Measurements from ENCODE around the gene ZFP91.
A peak's percentile ranks its signal among the peaks of the same experiment; 100 is the strongest.

ZFP91 gene

DNA sequence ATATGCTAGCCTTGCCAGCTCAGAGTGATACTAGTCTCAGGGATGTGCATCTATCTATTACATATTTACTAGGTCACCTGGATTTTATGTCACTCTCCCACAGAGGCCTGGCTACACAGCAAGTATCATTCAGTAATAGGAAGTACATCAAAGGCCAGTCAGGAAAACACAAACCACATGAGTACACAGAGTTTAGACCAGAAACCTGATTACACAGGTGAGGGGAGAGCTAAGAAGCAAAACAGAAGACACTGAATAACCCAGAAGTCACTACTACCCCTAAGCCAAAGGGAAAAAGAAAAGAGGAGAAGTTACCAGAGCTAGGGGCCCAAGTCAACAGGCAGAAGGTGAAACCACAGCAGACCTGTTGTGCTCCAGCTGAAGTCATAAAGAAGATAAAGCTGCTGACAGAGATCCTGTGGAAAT lies 16.5 kb upstream of the ZFP91 start:
- TF ChIP-seq, protein P1, sequence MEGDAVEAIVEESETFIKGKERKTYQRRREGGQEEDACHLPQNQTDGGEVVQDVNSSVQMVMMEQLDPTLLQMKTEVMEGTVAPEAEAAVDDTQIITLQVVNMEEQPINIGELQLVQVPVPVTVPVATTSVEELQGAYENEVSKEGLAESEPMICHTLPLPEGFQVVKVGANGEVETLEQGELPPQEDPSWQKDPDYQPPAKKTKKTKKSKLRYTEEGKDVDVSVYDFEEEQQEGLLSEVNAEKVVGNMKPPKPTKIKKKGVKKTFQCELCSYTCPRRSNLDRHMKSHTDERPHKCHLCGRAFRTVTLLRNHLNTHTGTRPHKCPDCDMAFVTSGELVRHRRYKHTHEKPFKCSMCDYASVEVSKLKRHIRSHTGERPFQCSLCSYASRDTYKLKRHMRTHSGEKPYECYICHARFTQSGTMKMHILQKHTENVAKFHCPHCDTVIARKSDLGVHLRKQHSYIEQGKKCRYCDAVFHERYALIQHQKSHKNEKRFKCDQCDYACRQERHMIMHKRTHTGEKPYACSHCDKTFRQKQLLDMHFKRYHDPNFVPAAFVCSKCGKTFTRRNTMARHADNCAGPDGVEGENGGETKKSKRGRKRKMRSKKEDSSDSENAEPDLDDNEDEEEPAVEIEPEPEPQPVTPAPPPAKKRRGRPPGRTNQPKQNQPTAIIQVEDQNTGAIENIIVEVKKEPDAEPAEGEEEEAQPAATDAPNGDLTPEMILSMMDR (conservative IDR thresholded peaks at IDR 0.05), result no peak
- peak overlapping the region; percentile 93 for H3K27ac ChIP-seq

DNA sequence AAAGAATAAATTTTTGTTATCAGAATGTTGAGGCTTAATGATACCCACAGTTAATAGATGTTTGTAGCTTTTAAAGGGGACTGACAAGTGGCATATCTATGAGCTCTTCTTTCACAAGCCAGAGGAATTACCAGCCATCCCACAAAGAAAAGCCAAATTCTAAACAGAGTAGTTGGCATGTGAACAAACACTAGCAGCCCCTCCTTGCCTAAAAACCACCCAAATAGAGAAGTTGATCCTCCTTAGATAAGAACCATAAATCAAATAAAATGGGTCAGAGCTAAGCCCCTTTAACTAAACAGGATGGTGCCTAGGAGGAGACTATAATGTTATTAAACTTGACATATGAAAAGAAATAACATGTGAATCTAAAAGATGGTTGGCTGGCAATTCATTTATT lies 14.6 kb upstream of the ZFP91 start:
- TF ChIP-seq, protein P1 (conservative IDR thresholded peaks at IDR 0.05), result no peak

DNA sequence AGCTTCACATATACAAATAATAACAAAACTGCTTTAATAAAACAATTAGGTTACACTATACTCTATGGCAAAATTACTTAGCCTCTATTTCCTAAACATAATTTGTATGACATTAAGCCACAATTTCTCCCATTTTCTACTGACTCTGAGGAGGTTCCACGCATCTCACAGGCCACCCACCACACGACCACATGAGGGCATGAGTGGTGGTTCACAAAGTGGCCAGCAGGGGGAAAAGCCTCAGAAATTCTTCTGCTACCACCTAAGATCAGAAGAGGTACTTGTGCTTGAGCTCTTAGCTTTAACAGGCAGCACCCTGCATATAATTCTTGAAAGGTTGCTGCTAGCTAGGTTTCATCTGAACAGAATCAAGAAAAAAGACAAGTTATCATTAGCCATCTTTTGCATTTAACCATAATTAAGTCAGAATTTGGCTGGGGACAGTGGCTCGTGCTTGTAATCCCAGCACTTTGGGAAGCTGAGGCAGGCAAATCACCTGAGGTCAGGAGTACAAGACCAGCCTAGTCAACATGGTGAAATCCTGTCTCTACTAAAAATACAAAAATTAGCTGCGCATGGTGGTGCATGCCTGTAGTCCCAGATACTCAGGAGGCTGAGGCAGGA lies 10.9 kb upstream of the ZFP91 start:
- no peak overlapping the region for H3K27ac ChIP-seq
- TF ChIP-seq, protein P1 (conservative IDR thresholded peaks at IDR 0.05), result peak; percentile 84

More for the DNA sequence above, 14.6 kb upstream of the ZFP91 start:
- peak overlapping the region; percentile 93 for H3K27ac ChIP-seq

DNA sequence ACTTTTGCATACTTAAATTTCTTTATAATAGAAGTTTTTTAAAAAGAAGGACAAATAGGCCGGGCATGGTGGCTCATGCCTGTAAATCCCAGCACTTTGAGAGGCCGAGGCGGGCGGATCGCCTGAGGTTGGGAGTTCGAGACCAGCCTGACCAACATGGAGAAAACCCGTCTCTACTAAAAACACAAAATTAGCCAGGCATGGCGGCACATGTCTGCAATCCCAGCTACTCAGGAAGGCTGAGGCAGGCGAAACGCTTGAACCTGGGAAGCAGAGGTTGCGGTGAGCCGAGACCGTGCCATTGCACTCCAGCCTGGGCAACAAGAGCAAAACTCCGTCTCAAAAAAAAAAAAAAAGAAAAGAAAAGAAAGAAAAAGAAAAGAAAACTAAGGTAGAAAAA lies 6.0 kb upstream of the ZFP91 start:
- peak overlapping the region; percentile 66 for H3K27ac ChIP-seq

DNA sequence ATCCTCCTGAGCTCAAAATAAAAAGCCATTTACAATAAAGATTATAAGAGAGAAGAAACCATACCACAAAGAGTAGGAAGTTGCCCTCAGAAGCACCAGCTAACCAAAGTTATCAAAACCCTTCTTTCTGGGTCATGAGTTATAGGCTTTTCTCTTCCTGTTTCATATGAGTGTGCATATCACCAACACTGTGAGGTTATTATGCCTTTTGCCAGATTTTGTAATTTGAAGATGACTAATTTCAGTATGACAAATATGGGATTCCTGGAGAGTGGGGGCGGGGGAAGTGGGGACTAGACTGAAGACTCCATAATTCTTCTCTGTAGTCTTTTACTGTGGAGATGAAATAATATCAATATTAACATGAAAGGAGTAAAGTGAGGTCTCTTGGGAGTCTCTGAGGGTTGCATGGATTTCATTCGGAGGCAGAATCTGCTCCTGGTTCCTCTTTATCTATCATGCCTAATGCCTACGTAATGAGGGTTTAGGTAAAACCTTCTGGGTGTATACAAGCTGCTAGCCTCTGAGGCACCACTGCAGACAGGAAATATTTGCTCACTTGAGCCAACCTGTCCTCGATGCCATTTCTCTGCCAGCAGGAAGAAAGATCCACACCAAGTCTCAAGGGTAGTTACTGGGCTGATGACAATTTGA lies 5.3 kb upstream of the ZFP91 start:
- TF ChIP-seq, protein P1 (conservative IDR thresholded peaks at IDR 0.05), result no peak
- H3K27ac ChIP-seq, result peak overlapping the region; percentile 66

DNA sequence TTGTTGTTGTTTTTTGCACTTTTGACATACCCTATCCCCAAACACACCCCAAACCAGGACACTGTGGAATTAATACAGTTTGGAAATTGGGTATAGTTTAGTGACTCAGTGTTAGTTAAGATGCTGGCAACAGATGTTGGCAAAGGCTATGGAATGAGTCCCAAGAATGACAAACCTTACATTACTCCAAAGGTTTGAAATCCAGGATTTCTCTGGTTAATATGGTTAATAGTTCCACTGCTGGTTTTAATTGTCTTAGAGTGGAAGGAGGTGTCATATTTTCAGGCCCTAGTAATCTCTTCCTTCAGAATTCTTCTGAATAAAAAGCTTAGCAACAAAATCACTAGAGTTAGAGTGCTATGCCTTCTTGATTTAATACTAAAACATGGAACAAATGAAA lies 4.0 kb upstream of the ZFP91 start:
- TF ChIP-seq, protein P1 (conservative IDR thresholded peaks at IDR 0.05), result no peak
- H3K27ac ChIP-seq, result peak overlapping the region; percentile 99

DNA sequence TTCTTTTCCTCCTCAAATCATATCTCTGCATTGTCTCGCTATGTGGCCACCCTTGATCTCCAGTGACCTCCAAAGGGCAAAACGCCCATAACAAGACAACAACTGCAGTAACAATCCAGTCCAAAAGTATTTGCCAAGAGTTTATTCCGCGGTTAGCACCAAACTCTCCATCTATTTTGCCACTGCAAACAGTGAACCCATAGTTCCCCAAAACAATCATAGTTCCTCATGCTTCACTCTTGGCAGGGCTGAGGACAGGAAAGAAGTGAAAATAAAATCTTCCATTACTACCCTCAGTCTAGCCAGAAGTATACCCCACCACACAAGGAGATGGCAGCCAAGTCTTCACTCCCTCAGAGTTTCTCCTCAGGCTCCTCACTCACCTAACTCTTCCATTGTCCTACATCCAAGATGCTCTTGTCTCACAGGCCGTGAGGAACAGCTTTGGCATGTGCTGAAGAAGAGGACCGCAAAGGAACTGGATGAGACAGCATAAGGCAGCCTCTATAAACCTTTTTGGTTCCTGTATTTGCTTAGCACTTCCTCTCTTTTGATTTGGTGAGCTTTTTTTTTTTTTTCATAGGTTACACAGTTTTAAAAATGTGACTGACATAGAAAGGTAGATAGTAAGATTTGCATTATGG lies 3.4 kb upstream of the ZFP91 start, which contains the start of gene LPXN:
TSS of gene LPXN (minus strand) at position 480 of the 644 bp plus-strand sequence. CDS start at position 396, 84 bp downstream.
- peak within 1 kb of the TSS; percentile 99 for H3K27ac ChIP-seq
- TF ChIP-seq, protein P1 (conservative IDR thresholded peaks at IDR 0.05), result no peak
